H54 (cell line): Measurements from ENCODE around the gene NOL4L.
"Not testable (repeated sequence)": the region's sequence is repeated elsewhere in the genome, so short reads cannot be mapped to it uniquely, and the experiment has no call there.

Experiments
- DNase-seq: peaks from one replicate; pipeline ENCODE4 v3.0.0; 2011; ENCODE audit warnings: low spot score, mixed read lengths; ENCODE audit not compliant: insufficient read length
- FAIRE-seq: peaks from 3 replicates; lab custom pipeline; 2011; peaks lifted over from hg19 to GRCh38; lab: Jason Lieb, UNC
- POLR2A ChIP-seq: IDR thresholded peaks from 2 replicates; pipeline ENCODE4 v1.6.1; 2011; ENCODE audit warnings: low read depth, mild to moderate bottlenecking, low read length

Gene NOL4L

GRCh38 chr20:32497589-32498224 is 87.4 kb downstream of the NOL4L start:
- no peak for DNase-seq
- no peak for TF ChIP-seq POLR2A
- no peak for FAIRE-seq

GRCh38 chr20:32496811-32497533 is 88.2 kb downstream of the NOL4L start:
- DNase-seq (no peak), FAIRE-seq (no peak)
- TF ChIP-seq POLR2A, result no peak

- DNase-seq (no peak), FAIRE-seq (no peak)
- TF ChIP-seq POLR2A, result no peak
Observed at GRCh38 chr20:32495949-32496348, 89.2 kb downstream of the NOL4L start.

GRCh38 chr20:32495217-32495565 is 89.9 kb downstream of the NOL4L start:
- TF ChIP-seq POLR2A, result no peak
- no peak for FAIRE-seq

GRCh38 chr20:32494483-32495216 is 90.5 kb downstream of the NOL4L start:
- DNase-seq (no peak), FAIRE-seq (no peak)
- TF ChIP-seq POLR2A, result no peak

More at GRCh38 chr20:32495217-32495565, 89.9 kb downstream of the NOL4L start:
- DNase-seq, result no peak

GRCh38 chr20:32493356-32493755 is 91.8 kb downstream of the NOL4L start:
- FAIRE-seq, result no peak
- DNase-seq, result no peak
- TF ChIP-seq POLR2A, result no peak

GRCh38 chr20:32491764-32492151 is 93.4 kb downstream of the NOL4L start:
- FAIRE-seq, DNase-seq: not testable (repeated sequence)

GRCh38 chr20:32490942-32491763 is 94.0 kb downstream of the NOL4L start:
- DNase-seq (no peak), FAIRE-seq (no peak)
- TF ChIP-seq POLR2A, result no peak

- no peak for FAIRE-seq
- TF ChIP-seq POLR2A, result no peak
- DNase-seq, result no peak
Observed at GRCh38 chr20:32488066-32488838, 96.9 kb downstream of the NOL4L start.

- DNase-seq (no peak), FAIRE-seq (no peak)
- no peak for TF ChIP-seq POLR2A
Observed at GRCh38 chr20:32487381-32487780, 97.8 kb downstream of the NOL4L start.

GRCh38 chr20:32485770-32486478 is 99.2 kb downstream of the NOL4L start:
- DNase-seq (no peak), FAIRE-seq (no peak)
- TF ChIP-seq POLR2A, result no peak

GRCh38 chr20:32484958-32485769 is 100.0 kb downstream of the NOL4L start:
- DNase-seq (peak; percentile 55), FAIRE-seq (peak; percentile 27)
- no peak for TF ChIP-seq POLR2A
